Pancreas (tissue), 10 donors: ENCODE data around the gene SCAMP4. TPM values are rescaled to one million over a fixed set of nuclear protein-coding genes. Genes with fewer than 3 reads are reported as not detected.

Experiments used
- ATAC-seq, 4 donors: fragments of 200-7000 bp; cut with Tn5 transposase; one replicate each; pipeline versions ENCODE4 v1.8.0 to v1.9.1; 2020; ENCODE audit warnings: mild to moderate bottlenecking in 4 of 4, moderate library complexity in 4 of 4
- DNase-seq, 6 donors: peaks; one replicate each; pipeline ENCODE4 v3.0.0-alpha.2; 2020
- FAIRE-seq: peaks from 2 replicates; lab custom pipeline; 2012; peaks lifted over from hg19 to GRCh38; lab: Jason Lieb, UNC
- H3K27ac ChIP-seq, 4 donors: fragments of 200-600 bp; sonication (generic); 1 replicate in 3 of 4; 2 replicates in 1 of 4; pipeline versions ENCODE4 v1.5.0 to v1.8.0; 2020
- H3K27me3 ChIP-seq, 4 donors: fragments of 200-600 bp; one replicate each; pipeline ENCODE4 v1.8.0; 2021
- H3K36me3 ChIP-seq, 3 donors: fragments of 200-600 bp; sonication (generic) in 1 of 3; one replicate each; pipeline versions ENCODE4 v1.5.0 to v1.8.0; 2020 to 2021
- H3K4me1 ChIP-seq, 3 donors: fragments of 200-600 bp; one replicate each; pipeline ENCODE4 v1.8.0; 2021
- H3K4me3 ChIP-seq, 4 donors: fragments of 200-600 bp; sonication (generic) in 2 of 4; one replicate each; pipeline versions ENCODE4 v1.5.0 to v1.8.0; 2020 to 2021
- H3K9me3 ChIP-seq, 4 donors: fragments of 200-600 bp; one replicate each; pipeline ENCODE4 v1.8.0; 2021
- CTCF ChIP-seq, 4 donors: fragments of 200-600 bp; sonication (generic) in 3 of 4; IDR thresholded peaks; one replicate each; pipeline versions ENCODE4 v1.5.0 to v1.8.0; 2021; ENCODE audit warnings: antibody characterized with exemption in 4 of 4
- WGBS, 2 donors: extraction: QIAGEN DNeasy Blood & Tissue Kit; methylation state at CpG; one replicate each; pipeline ENCODE4 v1.1.7; 2013; 5-methylcytosine and 5-hydroxymethylcytosine counted together
- intact Hi-C, 3 donors: fragments of 100-400 bp; cut with DNase I; formaldehyde crosslinking; loops; one replicate each; pipeline versions ENCODE4 v1.11.1 to v1.14.2; 2022
- polyA plus RNA-seq, 2 donors: library from polyadenylated mRNA; stranded (reverse); fragments of 200-250 nt; gene quantifications; one replicate each; pipeline ENCODE4 v1.2.3, GENCODE V29; 2013
- total RNA-seq, 6 donors: library from RNA; stranded (reverse); fragmentation: NEBNext Ultra II Directional in 4 of 6; extraction: Animal tissue kit (Norgen Biotek cat#: 25700) in 4 of 6; gene quantifications; one replicate each; pipeline versions ENCODE4 v1.2.1 to v1.2.4, GENCODE V29; 2021 to 2023
- donor health status: healthy with polysubstance abuse.
- donor health status: DM: no; HTN: no; CAD: no; lungs with moderate emphysema.
- donor health status: DM: no; HTN: no; CAD: no.
- donor health status: control.
- donor health status: control.
- donor health status: Bipolar disorder and iron deficiency.
- donor health status: DM: yes; HTN: yes; CAD: no.
- donor health status: DM: no; HTN: no; CAD: no.
- donor health status: DM: no; HTN: no; CAD: no.
- donor health status: DM: yes; HTN: yes; CAD: no.

SCAMP4 gene
- total and polyA plus RNA-seq, 8 donors: 23.0 to 52.2 (median 31.4) TPM

- intact Hi-C loops: no loop called here
- Histone ChIP-seq H3K9me3 (no peaks in the 10 kb centered on the region), H3K36me3 (peaks cover 0 to 11% (median 4%) of the 10 kb centered on the region in 3 donors), H3K4me3 (no peak overlapping the region), H3K27ac (no peak overlapping the region), H3K27me3 (no peaks in the 10 kb centered on the region), H3K4me1 (no peaks in the 10 kb centered on the region)
- ATAC-seq (peak in 1 of 4 donors; percentile 19), DNase-seq (no peak), FAIRE-seq (no peak)
- no peak for TF ChIP-seq CTCF (IDR thresholded peaks at IDR 0.05)
- 77 to 79% methylated on average over 26 to 28 of the region's 28 CpGs for WGBS, 2 donors
Observed at GRCh38 chr19:1974381-1975161, 69.4 kb downstream of the SCAMP4 start.

GRCh38 chr19:1975162-1975480 is 69.9 kb downstream of the SCAMP4 start:
- Histone ChIP-seq H3K27me3 (no peaks in the 10 kb centered on the region), H3K9me3 (no peaks in the 10 kb centered on the region), H3K27ac (no peak overlapping the region), H3K4me3 (no peak overlapping the region), H3K4me1 (no peaks in the 10 kb centered on the region), H3K36me3 (peaks cover under 1 to 13% (median 9%) of the 10 kb centered on the region in 3 donors)
- no peak for DNase-seq
- intact Hi-C loops: no loop called here
- no peak for FAIRE-seq
- ATAC-seq: no peak
- TF ChIP-seq CTCF (IDR thresholded peaks at IDR 0.05): no peak
- 89 to 92% methylated on average over 20 of the region's 20 CpGs for WGBS, 2 donors

Other genes starting within 250 kb of the SCAMP4 start
- gene ONECUT3, start 151.9 kb upstream of the SCAMP4 start, total RNA-seq: under 1 TPM in 1 of 6 donors, not detected in 5; 0.13 TPM
- not detected for gene ONECUT3, start 151.9 kb upstream of the SCAMP4 start, polyA plus RNA-seq
- 1 to 10 TPM in 1 of 6 donors, under 1 TPM in 5; 0.32 to 1.1 (median 0.52) TPM for gene ATP8B3, start 93.1 kb upstream of the SCAMP4 start, total RNA-seq
- gene ATP8B3, start 93.1 kb upstream of the SCAMP4 start, polyA plus RNA-seq: under 1 TPM; 0.56 to 0.95 TPM
- 10 to 100 TPM; 10.5 to 16.6 (median 15.1) TPM for gene REXO1, start 56.9 kb upstream of the SCAMP4 start, total RNA-seq
- gene REXO1, start 56.9 kb upstream of the SCAMP4 start, polyA plus RNA-seq: 10 to 100 TPM; 29.5 to 42.2 TPM
- 10 to 100 TPM in 1 of 6 donors, 1 to 10 TPM in 5; 4.3 to 10.4 (median 7.9) TPM for gene KLF16, start 41.8 kb upstream of the SCAMP4 start, total RNA-seq
- 1 to 10 TPM; 5.1 to 8.2 TPM for gene KLF16, start 41.8 kb upstream of the SCAMP4 start, polyA plus RNA-seq
- 10 to 100 TPM; 21.1 to 30.8 (median 24.4) TPM for gene ABHD17A, start 19.9 kb upstream of the SCAMP4 start, total RNA-seq
- 10 to 100 TPM; 62.4 to 71.0 TPM for gene ABHD17A, start 19.9 kb upstream of the SCAMP4 start, polyA plus RNA-seq
- 1 to 10 TPM; 2.0 to 6.5 (median 4.5) TPM for gene ADAT3, start within 50 bp of the SCAMP4 start, total RNA-seq
- gene ADAT3, start within 50 bp of the SCAMP4 start, polyA plus RNA-seq: 10 to 100 TPM in 1 of 2 donors, 1 to 10 TPM in 1; 5.2 to 10.1 TPM
- 10 to 100 TPM; 20.7 to 33.0 (median 26.0) TPM for gene CSNK1G2, start 35.8 kb downstream of the SCAMP4 start, total RNA-seq
- gene CSNK1G2, start 35.8 kb downstream of the SCAMP4 start, polyA plus RNA-seq: 10 to 100 TPM; 68.0 to 69.4 TPM
- 10 to 100 TPM; 33.9 to 46.4 (median 36.6) TPM for gene BTBD2, start 110.3 kb downstream of the SCAMP4 start, total RNA-seq
- gene BTBD2, start 110.3 kb downstream of the SCAMP4 start, polyA plus RNA-seq: 10 to 100 TPM; 35.6 to 44.4 TPM
- gene MKNK2, start 145.8 kb downstream of the SCAMP4 start, total RNA-seq: 100 to 1,000 TPM; 178 to 446 (median 252) TPM
- 100 to 1,000 TPM; 102 to 143 TPM for gene MKNK2, start 145.8 kb downstream of the SCAMP4 start, polyA plus RNA-seq
- gene MOB3A, start 190.9 kb downstream of the SCAMP4 start, total RNA-seq: 10 to 100 TPM; 14.5 to 26.0 (median 17.4) TPM
- gene MOB3A, start 190.9 kb downstream of the SCAMP4 start, polyA plus RNA-seq: 10 to 100 TPM in 1 of 2 donors, 1 to 10 TPM in 1; 9.2 to 11.1 TPM
- gene IZUMO4, start 191.5 kb downstream of the SCAMP4 start, total RNA-seq: 10 to 100 TPM in 1 of 6 donors, 1 to 10 TPM in 5; 5.2 to 10.5 (median 7.0) TPM
- 10 to 100 TPM; 32.8 to 42.2 TPM for gene IZUMO4, start 191.5 kb downstream of the SCAMP4 start, polyA plus RNA-seq
- gene AP3D1, start 246.2 kb downstream of the SCAMP4 start, total RNA-seq: 100 to 1,000 TPM in 1 of 6 donors, 10 to 100 TPM in 5; 75.2 to 105 (median 83.9) TPM
- gene AP3D1, start 246.2 kb downstream of the SCAMP4 start, polyA plus RNA-seq: 100 to 1,000 TPM in 1 of 2 donors, 10 to 100 TPM in 1; 88.3 to 102 TPM